ENCODE data around the gene SRGAP1.
"Not testable (repeated sequence)": the region's sequence is repeated elsewhere in the genome, so short reads cannot be mapped to it uniquely, and the experiment has no call there.

The SRGAP1 gene

GRCh38 chr12:64194333-64195149 is 350.0 kb downstream of the SRGAP1 start:
- DNase-seq (ENCODE audit: low read depth, low spot score) = no peak

GRCh38 chr12:64195841-64196240 is 351.3 kb downstream of the SRGAP1 start:
- not testable (repeated sequence) for DNase-seq (ENCODE audit: low read depth, low spot score)

- DNase-seq (ENCODE audit: low read depth, low spot score) = no peak
Observed at GRCh38 chr12:64203036-64203435, 358.5 kb downstream of the SRGAP1 start.

GRCh38 chr12:64203775-64204174 is 359.3 kb downstream of the SRGAP1 start:
- no peak for DNase-seq (ENCODE audit: low read depth, low spot score)

GRCh38 chr12:64205542-64205941 is 361.0 kb downstream of the SRGAP1 start:
- no peak for DNase-seq (ENCODE audit: low read depth, low spot score)

- no peak for DNase-seq (ENCODE audit: low read depth, low spot score)
Observed at GRCh38 chr12:64207453-64207852, 363.0 kb downstream of the SRGAP1 start.
